GM12878 (cell line): ENCODE measurements around the gene NUMA1. TPM values are rescaled to one million over a fixed set of nuclear protein-coding genes. Genes with fewer than 3 reads are reported as not detected.

Source experiments
- ATAC-seq: fragments of 200-7000 bp; cut with Tn5 transposase; 3 replicates; pipeline ENCODE4 v1.9.1; 2020; ENCODE audit warnings: mild to moderate bottlenecking, moderate library complexity
- BruUV-seq: library from RNA; stranded (reverse); fragments of 400-500 nt; replicated peaks from 2 replicates; lab custom pipeline; 2021; lab: Mats Ljungman, UMichigan
- CTCF ChIA-PET: fragments of 300-600 bp; sonication (Branson Sonifier 250); formaldehyde crosslinking; extraction: SDS; loops from one replicate; lab custom pipeline; 2021; ENCODE audit warnings: inconsistent platforms; lab: Yijun Ruan, JAX
- POLR2A ChIA-PET: fragments of 350-600 bp; formaldehyde crosslinking; extraction: SDS; loops from one replicate; lab custom pipeline; 2021; ENCODE audit warnings: inconsistent platforms; lab: Charles Lee
- RAD21 ChIA-PET: fragments of 300-600 bp; sonication (Branson Sonifier 250); formaldehyde crosslinking; loops from one replicate; lab custom pipeline; 2023; ENCODE audit warnings: antibody characterized with exemption; ENCODE audit not compliant: unreplicated experiment; lab: Charles Lee
- SMC1A ChIA-PET: fragments of 300-600 bp; sonication (Branson Sonifier 250); formaldehyde crosslinking; loops from one replicate; lab custom pipeline; 2023; ENCODE audit not compliant: unreplicated experiment, uncharacterized antibody; lab: Charles Lee
- DNase-seq: peaks from one replicate; pipeline ENCODE4 v3.0.0-alpha.2; 2011; ENCODE audit warnings: low read depth, low spot score
- FAIRE-seq: peaks from 3 replicates; lab custom pipeline; 2011; peaks lifted over from hg19 to GRCh38; lab: Jason Lieb, UNC
- H2AFZ ChIP-seq: 2 replicates; pipeline ENCODE4 v1.6.0; 2011; ENCODE audit warnings: low read depth, low read length, control low read depth; ENCODE audit not compliant: control insufficient read depth
- H3K27ac ChIP-seq: 2 replicates; pipeline ENCODE4 v1.5.1; 2011; ENCODE audit warnings: control low read depth; ENCODE audit not compliant: control insufficient read depth, insufficient read depth
- H3K27me3 ChIP-seq, 2 experiments: replicated peaks in 1 of 2; 2 replicates each; pipeline versions ENCODE4 v1.6.0 to v1.6.1; 2011; ENCODE audit warnings: low read length in 1 of 2; ENCODE audit not compliant: control insufficient read depth in 2 of 2, insufficient read depth in 2 of 2
- H3K36me3 ChIP-seq, 2 experiments: 2 replicates each; pipeline ENCODE4 v1.5.1; 2011; ENCODE audit warnings: low read length in 1 of 2; ENCODE audit not compliant: control insufficient read depth in 2 of 2, insufficient read depth in 2 of 2
- H3K4me1 ChIP-seq: 2 replicates; pipeline ENCODE4 v1.6.1; 2011; ENCODE audit warnings: mild to moderate bottlenecking, low read length, moderate library complexity, mixed read lengths; ENCODE audit not compliant: control insufficient read depth, insufficient read depth
- H3K4me2 ChIP-seq: 2 replicates; pipeline ENCODE4 v1.6.0; 2011; ENCODE audit warnings: control low read depth; ENCODE audit not compliant: control insufficient read depth, insufficient read depth
- H3K4me3 ChIP-seq: fragments of 200-600 bp; sonication (generic); 2 replicates; pipeline ENCODE4 v1.5.1; 2016
- H3K79me2 ChIP-seq: 2 replicates; pipeline ENCODE4 v1.6.0; 2011; ENCODE audit warnings: low read length; ENCODE audit not compliant: control insufficient read depth, insufficient read depth
- H3K9ac ChIP-seq: 2 replicates; pipeline ENCODE4 v1.8.0; 2011; ENCODE audit warnings: low read length, control low read depth, mixed read lengths; ENCODE audit not compliant: control insufficient read depth, insufficient read depth
- H3K9me3 ChIP-seq: replicated peaks from 3 replicates; pipeline ENCODE4 v1.5.1; 2011; ENCODE audit warnings: mild to moderate bottlenecking, low read length; ENCODE audit not compliant: control insufficient read depth, insufficient read depth
- H4K20me1 ChIP-seq: 2 replicates; pipeline ENCODE4 v1.6.0; 2011; ENCODE audit not compliant: control insufficient read depth, insufficient read depth
- ATF7 ChIP-seq: fragments of 450-650 bp; IDR thresholded peaks from 2 replicates; pipeline ENCODE4 v1.6.1; 2016; ENCODE audit warnings: low read depth, mild to moderate bottlenecking
- BACH1 ChIP-seq: fragments of 450-650 bp; IDR thresholded peaks from 2 replicates; pipeline ENCODE4 v1.6.1; 2017; ENCODE audit warnings: mild to moderate bottlenecking, borderline replicate concordance
- CBX3 ChIP-seq: fragments of 200-600 bp; sonication (generic); IDR thresholded peaks from 2 replicates; pipeline ENCODE4 v1.6.1; 2016; ENCODE audit warnings: low read depth, borderline replicate concordance
- DPF2 ChIP-seq: fragments of 450-650 bp; IDR thresholded peaks from 2 replicates; pipeline ENCODE4 v1.6.1; 2017; ENCODE audit warnings: mild to moderate bottlenecking
- EED ChIP-seq: sonication (generic); IDR thresholded peaks from 2 replicates; pipeline ENCODE4 v1.6.1; 2016; ENCODE audit warnings: antibody characterized with exemption, low read depth
- IKZF2 ChIP-seq, 2 experiments: fragments of 450-650 bp; IDR thresholded peaks; 2 replicates each; pipeline ENCODE4 v1.6.1; 2017; ENCODE audit warnings: mild to moderate bottlenecking in 2 of 2, moderate library complexity in 2 of 2
- IRF4 ChIP-seq: IDR thresholded peaks from 2 replicates; pipeline ENCODE4 v1.6.1; 2011; ENCODE audit warnings: low read depth, low read length
- JUNB ChIP-seq: IDR thresholded peaks from 2 replicates; pipeline ENCODE4 v1.6.1; 2016; ENCODE audit warnings: antibody characterized with exemption, mild to moderate bottlenecking
- MEF2B ChIP-seq: fragments of 450-650 bp; IDR thresholded peaks from 2 replicates; pipeline ENCODE4 v1.6.1; 2018; ENCODE audit warnings: mild to moderate bottlenecking, moderate library complexity; ENCODE audit not compliant: partially characterized antibody, poor library complexity, severe bottlenecking
- MTA2 ChIP-seq: fragments of 450-650 bp; IDR thresholded peaks from 2 replicates; pipeline ENCODE4 v1.6.1; 2016; ENCODE audit warnings: low read depth, mild to moderate bottlenecking, moderate library complexity
- MTA3 ChIP-seq: IDR thresholded peaks from 2 replicates; pipeline ENCODE4 v1.6.1; 2012; ENCODE audit warnings: low read length, inconsistent platforms, borderline replicate concordance
- NFIC ChIP-seq: IDR thresholded peaks from 2 replicates; pipeline ENCODE4 v1.6.1; 2012; ENCODE audit warnings: low read depth, mild to moderate bottlenecking, inconsistent platforms, low read length, moderate library complexity
- NFYA ChIP-seq: IDR thresholded peaks from 2 replicates; pipeline ENCODE4 v1.6.1; 2011; ENCODE audit warnings: low read depth, mild to moderate bottlenecking, low read length, improper control_type of control experiment, borderline replicate concordance
- PAX8 ChIP-seq: fragments of 450-650 bp; IDR thresholded peaks from 2 replicates; pipeline ENCODE4 v1.6.1; 2017; ENCODE audit warnings: mild to moderate bottlenecking, moderate library complexity
- RBBP5 ChIP-seq: fragments of 200-600 bp; sonication (generic); conservative IDR thresholded peaks from 2 replicates; pipeline ENCODE4 v1.6.1; 2016
- SREBF2 ChIP-seq: IDR thresholded peaks from 2 replicates; pipeline ENCODE4 v1.6.1; 2012; ENCODE audit warnings: mild to moderate bottlenecking, low read length
- SUZ12 ChIP-seq: fragments of 200-600 bp; sonication (generic); IDR thresholded peaks from one replicate; pipeline ENCODE4 v1.6.1; 2018; ENCODE audit warnings: antibody characterized with exemption, mild to moderate bottlenecking; ENCODE audit not compliant: unreplicated experiment
- TCF12 ChIP-seq: IDR thresholded peaks from 2 replicates; pipeline ENCODE4 v1.6.1; 2011; ENCODE audit warnings: low read depth, mild to moderate bottlenecking, low read length
- TCF3 ChIP-seq: IDR thresholded peaks from 2 replicates; pipeline ENCODE4 v1.6.1; 2012; ENCODE audit warnings: low read depth, mild to moderate bottlenecking, low read length, borderline replicate concordance; ENCODE audit not compliant: insufficient read depth
- YBX1 ChIP-seq: fragments of 450-650 bp; IDR thresholded peaks from 2 replicates; pipeline ENCODE4 v1.6.1; 2016; ENCODE audit warnings: antibody characterized with exemption
- ZNF217 ChIP-seq: fragments of 450-650 bp; IDR thresholded peaks from 2 replicates; pipeline ENCODE4 v1.6.1; 2017; ENCODE audit warnings: antibody characterized with exemption, mild to moderate bottlenecking
- WGBS: methylation state at CpG from one replicate; pipeline ENCODE4 v1.1.6; 2016; ENCODE audit warnings: low lambda C conversion rate; ENCODE audit not compliant: insufficient replicate concordance, insufficient coverage; ENCODE audit errors: missing lambda C conversion rate; 5-methylcytosine and 5-hydroxymethylcytosine counted together
- in situ Hi-C: fragments of 300-500 bp; cut with MboI; formaldehyde crosslinking; loops from 9 replicates; pipeline ENCODE4 v1.14.3; 2018; ENCODE audit warnings: mixed read lengths
- intact Hi-C: fragments of 100-400 bp; cut with micrococcal nuclease; formaldehyde crosslinking; loops from one replicate; pipeline ENCODE4 v1.14.2; 2022; ENCODE audit not compliant: unreplicated experiment
- polyA plus RNA-seq, 11 experiments: library from polyadenylated mRNA; depleted of rRNA in 4 of 11; unstranded in 6 of 11; stranded (reverse) in 5 of 11; fragments of >200 nt; fragmentation: Nextera tagmentation in 4 of 11; fragmentation: Illumina TruSeq in 1 of 11; extraction: Ambion mirVana in 4 of 11; extraction: Trizol in 1 of 11; gene quantifications; 1 replicate in 1 of 11; 2 replicates in 10 of 11; pipeline versions ENCODE4 v1.2.1 to v1.2.3, GENCODE V29; 2011 to 2016; ENCODE audit warnings: inconsistent platforms in 2 of 11, missing spikeins in 2 of 11, low read depth in 1 of 11
- total RNA-seq, 4 experiments: library from RNA; depleted of rRNA in 3 of 4; stranded (reverse); fragments of >200 nt in 3 of 4; fragmentation: Illumina TruSeq in 1 of 4; extraction: Trizol in 1 of 4; gene quantifications; 2 replicates each; pipeline versions ENCODE4 v1.2.1 to v1.2.3, GENCODE V29; 2013 to 2021
- TF ChIP-seq, protein P1 (sequence below): IDR thresholded peaks from 2 replicates; pipeline ENCODE4 v1.6.1; 2011; ENCODE audit warnings: low read depth, low read length, improper control_type of control experiment, borderline replicate concordance
- TF ChIP-seq, protein P2 (sequence below): fragments of 450-650 bp; IDR thresholded peaks from 2 replicates; pipeline ENCODE4 v1.6.1; 2017; ENCODE audit warnings: low read depth, mild to moderate bottlenecking, moderate library complexity

NUMA1 gene
- total and polyA plus RNA-seq, 10 of the 15 experiments (the other 5 are each of a cell fraction or from before 2014, with no cell fraction given) = 5.5 to 111 (median 61.0) TPM

DNA sequence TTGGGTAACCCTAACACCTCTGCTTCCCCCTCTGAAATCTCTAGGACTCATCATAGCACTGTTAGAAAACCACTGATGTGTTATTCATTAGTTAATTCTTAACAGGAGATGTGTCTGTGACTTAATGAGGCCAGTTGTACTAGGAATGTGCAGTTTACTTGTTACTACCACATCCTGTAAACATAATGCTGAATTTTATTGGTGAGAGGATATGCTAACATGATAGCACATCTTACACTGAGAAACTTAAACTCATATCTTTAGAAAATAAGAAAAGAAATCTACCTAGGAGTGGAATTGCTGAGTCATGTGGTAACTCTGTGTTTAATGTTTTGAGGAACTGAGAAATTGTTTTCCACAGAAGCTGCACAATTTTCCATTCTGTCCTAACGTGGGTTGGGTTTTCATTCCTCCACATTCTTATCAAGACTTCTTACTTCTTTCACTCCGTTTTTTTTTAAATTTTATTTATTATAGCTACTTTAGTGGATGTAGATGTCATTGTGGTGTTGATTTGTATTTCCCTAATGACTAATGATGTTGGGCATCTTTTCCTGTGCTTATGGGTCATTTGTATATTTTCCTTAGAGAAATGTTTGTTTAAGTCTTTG lies 117.8 kb downstream of the NUMA1 start:
- Histone ChIP-seq H3K4me3 (peak overlapping the region; percentile 46; the same call in 1 of the 2 replicates), H2AFZ (no peak overlapping the region), H3K4me1 (peaks cover 11% of the 10 kb centered on the region), H3K9ac (no peak overlapping the region; the same call in 1 of the 2 replicates), H4K20me1 (no peaks in the 10 kb centered on the region), H3K4me2 (peak overlapping the region; percentile 72), H3K36me3 (peaks cover 9 to 30% of the 10 kb centered on the region in 2 experiments), H3K27me3 (no peaks in the 10 kb centered on the region), H3K79me2 (no peaks in the 10 kb centered on the region; the same call in none of the 2 replicates), H3K9me3 (no peaks in the 10 kb centered on the region), H3K27ac (peak overlapping the region; percentile 65)
- ChIA-PET SMC1A (interaction anchor here (0.9 to 2.1 kb wide), 4 partner anchors 13 to 34 kb away, joined by 3 to 15 read pairs (median 6); partner anchors contain the start of genes RNF121 and XNDC1N), RAD21 (interaction anchor here (1.4 to 2.1 kb wide), 2 partner anchors 16 to 30 kb away, joined by 5 read pairs; no protein-coding TSS in a partner anchor), POLR2A (interaction anchor here (1.2 to 2.5 kb wide), 4 partner anchors 16 to 35 kb away, joined by 3 to 10 read pairs (median 4); partner anchors contain the start of genes RNF121 and XNDC1N), CTCF (interaction anchor here (7.7 kb wide), 1 partner anchor 16 kb away, joined by 70 read pairs; no protein-coding TSS in a partner anchor)
- intact Hi-C loops = loop anchor here (2.0 kb wide), 1 partner anchor 34 kb away; the partner anchor contains the start of genes RNF121 and XNDC1N
- in situ Hi-C loops = no loop called here
- WGBS = 2% methylated on average over 2 of the region's 2 CpGs
- DNase-seq = peak; percentile 53
- peak; percentile 96 for ATAC-seq
- peak; percentile 23 for FAIRE-seq
- BruUV-seq = TSS peak; percentile 16
- TF ChIP-seq JUNB (peak; percentile 68), TCF3 (0 out of 2 replicates have a peak, but pooled peaks have one; percentile 37), ATF7 (peak; percentile 85), MTA2 (peak; percentile 94), PAX8 (0 out of 2 replicates have a peak, but pooled peaks have one; percentile 17), EED (peak; percentile 81), SUZ12 (no peak), NFIC (peak; percentile 90), ZNF217 (peak; percentile 88), BACH1 (peak; percentile 98), IRF4 (peak; percentile 85; the same call in 1 of the 2 replicates), YBX1 (no peak), DPF2 (peak; percentile 99), MTA3 (0 out of 2 replicates have a peak, but pooled peaks have one; percentile 46), SREBF2 (no peak), MEF2B (peak; percentile 28), CBX3 (no peak), IKZF2 (IDR thresholded peaks at IDR 0.05) (peak; percentile 99 to 100), RBBP5 (no peak), NFYA (no peak), TCF12 (no peak)
- TF ChIP-seq, protein P1, sequence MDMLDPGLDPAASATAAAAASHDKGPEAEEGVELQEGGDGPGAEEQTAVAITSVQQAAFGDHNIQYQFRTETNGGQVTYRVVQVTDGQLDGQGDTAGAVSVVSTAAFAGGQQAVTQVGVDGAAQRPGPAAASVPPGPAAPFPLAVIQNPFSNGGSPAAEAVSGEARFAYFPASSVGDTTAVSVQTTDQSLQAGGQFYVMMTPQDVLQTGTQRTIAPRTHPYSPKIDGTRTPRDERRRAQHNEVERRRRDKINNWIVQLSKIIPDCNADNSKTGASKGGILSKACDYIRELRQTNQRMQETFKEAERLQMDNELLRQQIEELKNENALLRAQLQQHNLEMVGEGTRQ = no peak
- TF ChIP-seq, protein P2, sequence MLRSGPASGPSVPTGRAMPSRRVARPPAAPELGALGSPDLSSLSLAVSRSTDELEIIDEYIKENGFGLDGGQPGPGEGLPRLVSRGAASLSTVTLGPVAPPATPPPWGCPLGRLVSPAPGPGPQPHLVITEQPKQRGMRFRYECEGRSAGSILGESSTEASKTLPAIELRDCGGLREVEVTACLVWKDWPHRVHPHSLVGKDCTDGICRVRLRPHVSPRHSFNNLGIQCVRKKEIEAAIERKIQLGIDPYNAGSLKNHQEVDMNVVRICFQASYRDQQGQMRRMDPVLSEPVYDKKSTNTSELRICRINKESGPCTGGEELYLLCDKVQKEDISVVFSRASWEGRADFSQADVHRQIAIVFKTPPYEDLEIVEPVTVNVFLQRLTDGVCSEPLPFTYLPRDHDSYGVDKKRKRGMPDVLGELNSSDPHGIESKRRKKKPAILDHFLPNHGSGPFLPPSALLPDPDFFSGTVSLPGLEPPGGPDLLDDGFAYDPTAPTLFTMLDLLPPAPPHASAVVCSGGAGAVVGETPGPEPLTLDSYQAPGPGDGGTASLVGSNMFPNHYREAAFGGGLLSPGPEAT = peak; percentile 99
